HG03066 (cell line): ENCODE results near the gene FGF14.

ENCODE experiments used
- ATAC-seq: cut with Tn5 transposase; IDR thresholded peaks from one replicate; pipeline ENCODE4 v1.9.1; 2021; ENCODE audit warnings: low read depth; ENCODE audit not compliant: unreplicated experiment

Gene FGF14

DNA sequence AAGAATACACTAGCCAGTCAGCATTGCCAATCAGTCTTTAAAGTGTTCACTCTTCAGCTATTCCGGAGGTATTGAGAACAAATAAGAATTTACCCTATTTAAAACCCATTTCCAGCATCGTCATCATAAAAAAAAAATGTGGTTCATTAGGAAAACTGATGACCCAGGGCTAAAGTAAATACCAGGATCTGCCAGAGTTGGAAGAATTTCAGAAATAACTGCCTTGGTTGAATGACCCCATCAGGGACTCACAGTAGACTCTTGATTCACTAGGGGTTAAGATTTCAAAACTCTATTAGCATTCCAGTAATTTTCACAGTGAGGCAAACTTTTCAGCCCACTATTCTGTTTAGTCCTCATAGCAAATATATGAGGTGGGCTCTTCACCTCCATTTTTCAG is 572.4 kb downstream of the FGF14 start:
- no peak for ATAC-seq

DNA sequence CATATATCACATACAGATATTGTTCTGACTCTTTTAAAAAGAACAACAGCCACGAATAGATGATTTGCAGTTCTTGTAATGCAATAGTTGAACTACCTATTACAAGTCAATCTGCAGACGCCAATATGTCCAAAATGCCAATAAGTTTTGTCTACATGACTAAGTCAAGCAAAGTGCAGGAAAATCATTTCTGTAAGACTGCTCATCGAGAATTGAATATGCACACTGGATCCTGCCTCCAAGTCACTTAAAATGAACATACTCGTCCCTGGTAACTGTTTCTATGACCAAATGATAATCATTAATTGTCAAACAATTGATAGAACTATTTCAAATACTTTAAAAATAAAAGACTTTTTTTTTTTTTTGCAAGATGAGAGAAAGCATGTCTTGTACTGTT is 573.7 kb downstream of the FGF14 start:
- no peak for ATAC-seq

DNA sequence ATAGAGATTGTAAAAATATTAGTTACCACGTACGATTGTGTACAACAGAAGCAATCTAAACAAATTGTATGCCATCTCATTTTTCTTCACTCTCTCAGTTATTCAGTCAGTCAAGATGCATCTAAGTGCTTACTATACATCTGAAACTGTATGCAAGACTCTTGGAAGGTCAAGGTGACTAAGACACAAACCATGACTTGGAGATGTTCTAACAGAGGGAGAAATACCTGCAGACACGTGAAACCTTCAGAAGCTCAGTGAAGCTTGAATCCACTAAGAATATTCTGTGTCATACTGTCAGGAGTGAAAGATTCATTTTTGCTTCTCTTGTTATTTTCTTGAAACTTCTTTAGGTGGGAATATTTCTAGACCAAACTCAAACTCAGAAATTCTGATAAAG is 584.0 kb downstream of the FGF14 start:
- ATAC-seq, result no peak

DNA sequence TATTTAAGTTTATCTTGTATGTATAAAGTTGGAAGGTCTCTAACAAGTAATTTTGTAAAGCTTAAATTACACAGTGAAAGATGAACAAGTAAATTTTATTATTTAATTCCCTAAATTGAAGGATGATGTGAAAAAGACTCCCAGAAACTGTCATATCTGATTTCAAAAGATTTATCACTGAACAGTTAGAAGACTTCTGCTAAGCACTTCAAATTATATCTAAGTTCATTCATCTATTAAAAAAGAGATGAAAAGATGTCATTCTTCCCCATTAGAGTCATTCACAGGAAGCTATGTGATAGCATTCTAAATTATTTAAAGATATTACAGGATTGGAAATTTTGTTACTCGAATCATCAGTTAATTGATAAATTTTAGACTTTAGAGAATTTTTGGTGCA is 590.0 kb downstream of the FGF14 start:
- no peak for ATAC-seq

DNA sequence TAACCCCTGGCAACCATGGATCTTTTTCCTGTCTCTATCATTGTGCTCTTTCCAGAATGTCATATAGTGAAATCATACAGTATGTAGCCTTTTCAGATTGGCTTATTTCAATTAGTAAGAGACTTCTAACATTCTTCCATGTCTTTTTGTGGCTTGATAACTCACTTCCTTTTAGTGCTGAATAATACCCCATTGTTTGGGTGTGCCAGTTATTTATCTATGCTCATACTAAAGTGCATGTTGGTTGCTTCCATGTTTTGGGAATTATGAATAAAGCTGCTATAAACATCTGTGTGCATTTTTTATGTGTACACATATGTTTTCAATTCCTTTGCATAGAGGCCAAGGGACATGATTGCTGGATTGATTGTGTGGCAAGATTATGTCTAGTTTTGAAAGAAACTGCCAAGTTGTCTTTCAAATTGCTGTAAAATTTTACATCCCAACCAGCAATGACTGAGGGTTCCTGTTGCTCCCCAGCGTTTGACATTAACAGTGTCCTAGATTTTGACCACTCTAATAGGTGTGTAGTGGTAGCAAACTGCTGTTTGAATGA is 590.5 kb downstream of the FGF14 start:
- no peak for ATAC-seq

- ATAC-seq, result no peak
These were observed 602.7 kb downstream of the FGF14 start for GRCh38 chr13:101799196-101799595.

GRCh38 chr13:101798437-101798836 is 603.4 kb downstream of the FGF14 start:
- no peak for ATAC-seq

DNA sequence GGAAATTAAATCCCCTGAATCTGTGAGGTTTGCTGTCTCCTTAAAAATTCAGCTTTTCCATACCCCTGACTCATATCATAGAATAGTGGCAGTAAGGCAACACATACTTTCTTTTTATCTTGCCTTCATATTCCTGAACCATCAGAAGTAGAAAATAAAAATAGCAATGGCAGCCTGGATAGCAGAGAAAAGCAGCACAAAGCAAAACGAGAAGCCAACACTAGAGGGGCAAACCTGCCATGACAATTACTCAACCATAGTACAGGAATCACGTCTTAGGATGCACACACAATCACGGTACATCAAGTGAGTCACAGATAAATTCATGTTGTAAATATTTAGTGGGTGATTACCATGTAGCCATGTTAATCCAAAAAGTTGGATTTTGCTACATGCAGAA is 606.4 kb downstream of the FGF14 start:
- no peak for ATAC-seq

DNA sequence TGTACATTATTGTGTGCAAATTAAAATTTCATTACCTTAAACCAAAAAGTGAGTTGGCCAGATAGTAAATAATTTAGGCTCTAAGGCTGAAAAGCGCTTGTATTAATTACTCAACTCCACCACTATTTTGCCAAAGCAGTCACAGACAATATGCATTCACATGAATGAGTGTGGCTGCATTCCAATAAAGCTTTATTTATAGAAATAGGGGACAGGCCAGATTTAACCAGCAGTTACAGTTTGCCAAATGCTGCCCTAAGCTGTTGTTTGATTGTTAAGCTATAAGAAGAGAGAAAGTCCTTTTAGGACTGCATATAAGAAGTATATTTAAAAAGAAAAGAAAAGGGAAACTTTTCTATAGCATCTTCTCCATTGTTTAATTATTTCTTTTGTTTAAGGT is 606.8 kb downstream of the FGF14 start:
- ATAC-seq, result no peak

- no peak for ATAC-seq
These were observed 609.7 kb downstream of the FGF14 start for GRCh38 chr13:101792189-101792588.

GRCh38 chr13:101785858-101786257 is 616.0 kb downstream of the FGF14 start:
- no peak for ATAC-seq

DNA sequence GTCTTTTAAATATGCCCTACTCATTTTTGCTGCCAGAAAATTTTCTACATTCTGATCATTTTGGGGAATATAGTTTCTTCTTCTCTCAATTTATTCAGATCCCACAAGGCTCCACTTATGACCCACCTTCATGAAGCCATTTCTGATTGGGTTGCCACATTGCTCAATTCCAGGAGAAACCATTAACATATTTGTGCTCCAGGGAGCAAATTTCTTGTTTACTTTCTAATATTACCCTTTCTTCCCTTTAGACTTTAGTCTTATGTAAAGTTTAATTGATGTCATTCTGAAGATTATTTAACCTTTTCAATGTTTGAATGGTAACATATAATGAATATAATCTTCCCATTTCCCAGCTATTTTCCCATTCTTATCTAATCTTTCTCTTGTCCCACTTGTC is 617.5 kb downstream of the FGF14 start:
- no peak for ATAC-seq

- no peak for ATAC-seq
These were observed 618.3 kb downstream of the FGF14 start for GRCh38 chr13:101783554-101783953.

DNA sequence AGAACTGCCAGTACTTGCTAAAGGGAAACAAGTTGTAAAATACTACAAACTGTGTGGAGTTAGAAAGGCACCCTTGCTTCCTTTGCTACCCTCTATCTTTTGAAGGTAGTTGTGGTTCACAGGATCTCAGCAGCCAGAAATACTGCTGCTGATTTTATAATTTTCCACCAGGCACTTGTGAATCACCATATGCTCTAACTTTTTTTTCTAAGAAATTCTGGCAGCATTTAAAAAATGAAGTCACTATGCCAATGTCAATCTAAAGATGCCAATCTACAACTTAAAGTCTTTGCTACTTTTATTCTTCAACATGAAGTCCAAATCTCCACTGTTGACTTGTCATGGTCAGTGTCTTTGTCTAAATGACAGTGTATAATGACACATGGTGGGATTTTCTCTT is 621.6 kb downstream of the FGF14 start:
- ATAC-seq, result no peak

GRCh38 chr13:101779147-101779546 is 622.7 kb downstream of the FGF14 start:
- ATAC-seq, result no peak

DNA sequence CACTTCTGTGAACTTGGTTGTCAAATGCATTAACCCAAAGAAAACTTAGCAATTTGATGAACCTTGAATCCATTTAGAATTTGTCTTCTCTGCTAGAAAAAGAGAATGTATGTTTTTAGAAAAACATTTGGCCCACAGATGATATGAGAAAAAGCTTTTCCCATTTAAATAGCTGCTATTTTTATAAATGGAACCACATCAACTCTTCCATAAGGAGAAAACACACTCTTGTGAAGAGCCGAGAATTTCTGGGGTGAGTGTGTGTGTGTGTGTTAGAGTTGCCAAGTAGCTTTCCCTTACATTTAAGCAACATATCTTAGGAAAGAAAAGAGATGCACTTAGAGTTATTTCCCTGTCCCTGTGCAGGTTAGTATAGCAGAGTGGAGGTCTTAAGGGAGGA is 626.6 kb downstream of the FGF14 start:
- no peak for ATAC-seq

- ATAC-seq, result no peak
These were observed 627.5 kb downstream of the FGF14 start for GRCh38 chr13:101774393-101774792.

GRCh38 chr13:101773062-101773461 is 628.8 kb downstream of the FGF14 start:
- no peak for ATAC-seq

DNA sequence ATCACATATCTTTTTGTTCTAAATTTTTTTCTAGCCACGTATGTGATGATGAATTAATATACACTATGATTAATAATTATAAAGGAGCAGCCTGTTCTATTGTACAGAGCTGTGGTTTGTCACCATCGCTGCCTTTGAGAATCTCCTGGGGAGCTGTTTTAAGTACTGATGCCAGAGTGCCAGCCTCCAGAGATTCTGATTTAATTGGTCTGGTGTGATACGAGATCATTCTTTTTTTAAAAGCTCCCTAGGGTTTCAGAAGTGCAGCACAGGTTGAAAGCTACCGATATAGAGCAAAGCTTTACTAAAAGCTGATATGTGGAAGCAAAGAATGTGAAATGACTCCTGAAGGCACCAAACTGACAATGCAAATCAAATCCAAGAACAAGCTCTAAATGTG is 634.7 kb downstream of the FGF14 start:
- no peak for ATAC-seq

DNA sequence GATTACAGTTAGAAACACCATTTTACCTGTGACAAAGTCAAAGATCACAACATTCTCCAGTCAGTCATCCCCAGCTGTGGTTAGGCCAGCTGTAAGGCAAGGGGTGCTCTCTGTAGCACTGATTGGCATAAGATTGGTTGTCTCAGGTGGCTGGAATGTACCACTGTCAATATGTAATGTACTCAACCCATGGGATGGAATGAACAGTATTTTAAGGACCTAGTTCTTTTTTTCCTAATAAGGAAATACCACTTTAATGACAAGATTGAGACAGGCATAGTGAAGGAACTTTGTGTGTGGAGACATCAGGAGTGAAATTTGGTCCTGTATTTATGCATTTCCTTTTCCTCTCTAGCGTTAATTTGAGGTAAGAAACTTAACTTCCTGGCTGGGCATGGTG is 638.7 kb downstream of the FGF14 start:
- ATAC-seq, result no peak

DNA sequence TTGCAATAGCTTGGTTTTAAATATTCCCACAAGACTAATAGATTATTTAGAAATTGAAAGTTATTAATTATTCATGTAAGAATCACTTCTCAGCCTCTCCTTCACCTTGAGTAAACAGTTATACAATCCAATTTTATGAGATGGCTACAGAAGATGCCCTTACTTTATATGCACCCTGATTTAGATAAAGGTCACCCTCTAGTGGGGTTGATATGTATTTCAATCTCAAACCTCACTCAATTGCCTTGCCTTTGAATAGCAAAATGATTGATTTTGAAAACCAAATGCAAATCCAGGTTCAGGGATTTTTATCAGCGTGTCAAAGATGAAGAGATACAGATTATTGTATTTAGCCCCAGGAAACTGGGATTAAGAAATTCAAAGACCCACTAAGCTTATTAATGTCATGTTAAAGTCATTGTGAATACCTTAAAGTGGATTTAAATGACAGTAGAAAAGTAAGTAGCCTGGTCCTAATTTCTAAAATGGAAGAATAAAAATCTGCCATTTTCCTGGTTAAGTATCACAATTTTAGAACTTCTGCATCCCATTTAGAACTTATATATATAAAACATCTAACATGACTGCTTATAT is 644.3 kb downstream of the FGF14 start:
- ATAC-seq, result peak; percentile 75

DNA sequence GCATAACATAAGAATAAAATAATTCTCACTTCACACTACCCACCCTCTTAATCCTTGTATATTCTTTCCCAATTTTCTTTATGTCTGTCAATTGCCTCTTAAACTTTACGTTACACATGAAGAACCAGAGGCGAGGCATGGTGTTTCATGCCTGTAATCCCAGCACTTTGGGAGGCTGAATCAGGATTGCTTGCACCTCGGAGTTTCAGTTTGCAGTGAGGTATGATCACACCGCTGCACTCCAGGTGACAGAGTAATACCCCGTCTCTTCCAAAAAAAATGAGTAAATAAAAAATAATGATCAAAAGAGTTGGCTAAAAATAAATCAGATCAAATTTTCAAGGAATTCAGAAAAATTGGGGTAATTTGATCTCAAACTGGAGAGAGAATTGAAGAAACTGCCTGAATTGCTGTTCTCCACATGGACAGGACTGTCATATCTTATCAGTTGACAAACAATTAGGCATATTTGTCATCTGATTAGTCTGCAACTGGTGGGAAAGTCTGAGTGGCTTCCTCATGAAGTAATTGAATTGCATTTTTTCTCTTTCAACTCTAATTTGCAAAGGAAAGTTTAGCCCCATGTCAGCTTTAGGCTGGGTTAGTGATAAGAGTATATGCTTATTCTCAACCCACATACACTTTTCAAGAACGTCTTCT is 646.5 kb downstream of the FGF14 start:
- no peak for ATAC-seq
